ENCODE measurements around the gene BAIAP2L1. TPM values are rescaled to one million over a fixed set of nuclear protein-coding genes. Genes with fewer than 3 reads are reported as not detected.

The BAIAP2L1 gene
- total RNA-seq, 1 donor from 2014 or later, result 35.1 TPM

- Histone ChIP-seq H3K9ac (no peak overlapping the region), H3K27me3 (no peaks in the 10 kb centered on the region), H4K20me1 (ENCODE audit: low read depth) (no peaks in the 10 kb centered on the region), H3K79me2 (ENCODE audit: low read depth) (peaks cover 35% of the 10 kb centered on the region), H3K4me2 (no peak overlapping the region), H3F3A (ENCODE audit: low read depth) (no peaks in the 10 kb centered on the region), H3K9me3 (ENCODE audit: low read depth) (no peaks in the 10 kb centered on the region), H3K27ac (no peak overlapping the region), H3K4me3 (no peak overlapping the region), H2AFZ (replicated peaks) (no peak overlapping the region), H3K36me3 (no peaks in the 10 kb centered on the region), H3K4me1 (no peaks in the 10 kb centered on the region)
- Mint-ChIP-seq H3K4me3 (no peak overlapping the region), H3K27me3 (ENCODE audit: insufficient read depth, low read depth) (peaks cover 5% of the 10 kb centered on the region), H3K36me3 (no peaks in the 10 kb centered on the region), H3K4me1 (no peaks in the 10 kb centered on the region), H3K27ac (no peak overlapping the region), H3K9me3 (peaks cover 6% of the 10 kb centered on the region)
- no peak for TF ChIP-seq CTCF (IDR thresholded peaks at IDR 0.05)
- no peak for TF ChIP-seq EZH2phosphoT487 (IDR thresholded peaks at IDR 0.05)
- no peak for TF ChIP-seq EZH2 (IDR thresholded peaks at IDR 0.05)
- DNase-seq (ENCODE audit: low spot score), result no peak
These were observed 22.6 kb downstream of the BAIAP2L1 start for GRCh38 chr7:98378210-98378819.

GRCh38 chr7:98376711-98377110, 24.2 kb downstream of the BAIAP2L1 start:
- peaks cover 5% of the 10 kb centered on the region for H3K27me3 Mint-ChIP-seq (ENCODE audit: insufficient read depth, low read depth)
- peaks cover 35% of the 10 kb centered on the region for H3K79me2 ChIP-seq (ENCODE audit: low read depth)
- H3K9me3 Mint-ChIP-seq, result peaks cover 6% of the 10 kb centered on the region
- DNase-seq (ENCODE audit: low spot score), result no peak
- no peaks in the 10 kb centered on the region for H4K20me1 ChIP-seq (ENCODE audit: low read depth)
- no peaks in the 10 kb centered on the region for H3K9me3 ChIP-seq (ENCODE audit: low read depth)
- H3K4me1 Mint-ChIP-seq, result no peaks in the 10 kb centered on the region
- H3K4me2 ChIP-seq, result no peak overlapping the region
- no peak overlapping the region for H3K27ac Mint-ChIP-seq
- no peaks in the 10 kb centered on the region for H3F3A ChIP-seq (ENCODE audit: low read depth)
- no peaks in the 10 kb centered on the region for H3K36me3 Mint-ChIP-seq
- H3K27ac ChIP-seq, result no peak overlapping the region
- no peak for TF ChIP-seq EZH2 (IDR thresholded peaks at IDR 0.05)
- TF ChIP-seq CTCF (IDR thresholded peaks at IDR 0.05), result no peak
- no peak for TF ChIP-seq EZH2phosphoT487 (IDR thresholded peaks at IDR 0.05)
- H3K36me3 ChIP-seq, result no peaks in the 10 kb centered on the region
- H2AFZ ChIP-seq (replicated peaks), result no peak overlapping the region
- no peak overlapping the region for H3K9ac ChIP-seq
- H3K4me1 ChIP-seq, result no peaks in the 10 kb centered on the region
- no peaks in the 10 kb centered on the region for H3K27me3 ChIP-seq
- H3K4me3 Mint-ChIP-seq, result no peak overlapping the region
- no peak overlapping the region for H3K4me3 ChIP-seq

- Mint-ChIP-seq H3K4me3 (no peak overlapping the region), H3K36me3 (no peaks in the 10 kb centered on the region), H3K27me3 (ENCODE audit: insufficient read depth, low read depth) (peaks cover 5% of the 10 kb centered on the region), H3K9me3 (peaks cover 2% of the 10 kb centered on the region), H3K4me1 (no peaks in the 10 kb centered on the region), H3K27ac (no peak overlapping the region)
- Histone ChIP-seq H3K79me2 (ENCODE audit: low read depth) (peaks cover 27% of the 10 kb centered on the region), H3K27ac (no peak overlapping the region), H3K4me2 (no peak overlapping the region), H3K27me3 (no peaks in the 10 kb centered on the region), H3K4me3 (no peak overlapping the region), H2AFZ (replicated peaks) (no peak overlapping the region), H3K9ac (no peak overlapping the region), H4K20me1 (ENCODE audit: low read depth) (no peaks in the 10 kb centered on the region), H3F3A (ENCODE audit: low read depth) (no peaks in the 10 kb centered on the region), H3K9me3 (ENCODE audit: low read depth) (no peaks in the 10 kb centered on the region), H3K36me3 (no peaks in the 10 kb centered on the region), H3K4me1 (no peaks in the 10 kb centered on the region)
- no peak for DNase-seq (ENCODE audit: low spot score)
- no peak for TF ChIP-seq EZH2 (IDR thresholded peaks at IDR 0.05)
- TF ChIP-seq EZH2phosphoT487 (IDR thresholded peaks at IDR 0.05), result no peak
- TF ChIP-seq CTCF (IDR thresholded peaks at IDR 0.05), result no peak
These were observed 25.2 kb downstream of the BAIAP2L1 start for GRCh38 chr7:98375664-98376063.
